Activated CD8-positive, alpha-beta memory T cell treated with anti-CD3 and anti-CD28 coated beads, Interleukin-2, amount 50 U/mL, for 4 hours (primary cell): ENCODE measurements around the gene TMEM123.

ENCODE experiments used
- DNase-seq: peaks from one replicate; pipeline ENCODE4 v3.0.0-alpha.2; 2020

TMEM123 gene

DNA sequence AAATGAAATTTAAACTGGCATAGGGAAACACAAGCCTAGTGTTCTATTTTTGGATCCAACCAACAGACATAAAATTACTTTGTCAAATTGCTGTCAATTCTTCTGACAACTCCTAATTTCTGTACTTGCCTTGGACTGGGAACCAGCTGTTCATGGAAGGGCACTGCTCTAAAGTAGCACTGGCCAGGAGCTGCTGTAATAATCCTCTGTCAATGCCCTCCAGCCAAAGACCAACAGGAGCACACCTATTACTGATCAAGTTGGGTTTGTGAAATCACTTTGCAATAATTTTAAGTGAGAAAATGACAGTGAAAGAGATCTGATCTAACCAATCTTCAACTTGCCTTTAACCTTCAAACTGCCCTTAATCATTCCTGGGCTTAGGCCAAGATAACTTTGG is 18.9 kb upstream of the TMEM123 start:
- no peak for DNase-seq

DNA sequence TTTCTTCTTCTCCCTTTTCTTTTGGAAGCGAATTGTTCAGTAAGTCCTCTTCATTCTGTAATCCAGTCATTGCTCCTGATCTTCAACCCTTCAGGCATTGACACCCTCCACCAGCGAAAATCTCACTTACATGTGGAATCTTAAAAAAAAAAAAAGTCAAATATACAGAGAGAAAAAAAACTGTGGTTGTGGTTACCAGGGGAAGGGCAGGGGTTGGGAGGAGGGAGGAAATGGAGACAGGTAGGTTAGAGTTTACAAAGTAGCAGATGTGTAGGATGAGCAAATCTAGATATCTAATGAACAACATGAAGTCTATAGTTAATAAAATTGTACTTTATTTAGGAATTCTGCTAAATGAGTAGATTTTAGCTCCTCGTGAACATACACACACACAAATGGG is 17.7 kb upstream of the TMEM123 start:
- DNase-seq = no peak

DNA sequence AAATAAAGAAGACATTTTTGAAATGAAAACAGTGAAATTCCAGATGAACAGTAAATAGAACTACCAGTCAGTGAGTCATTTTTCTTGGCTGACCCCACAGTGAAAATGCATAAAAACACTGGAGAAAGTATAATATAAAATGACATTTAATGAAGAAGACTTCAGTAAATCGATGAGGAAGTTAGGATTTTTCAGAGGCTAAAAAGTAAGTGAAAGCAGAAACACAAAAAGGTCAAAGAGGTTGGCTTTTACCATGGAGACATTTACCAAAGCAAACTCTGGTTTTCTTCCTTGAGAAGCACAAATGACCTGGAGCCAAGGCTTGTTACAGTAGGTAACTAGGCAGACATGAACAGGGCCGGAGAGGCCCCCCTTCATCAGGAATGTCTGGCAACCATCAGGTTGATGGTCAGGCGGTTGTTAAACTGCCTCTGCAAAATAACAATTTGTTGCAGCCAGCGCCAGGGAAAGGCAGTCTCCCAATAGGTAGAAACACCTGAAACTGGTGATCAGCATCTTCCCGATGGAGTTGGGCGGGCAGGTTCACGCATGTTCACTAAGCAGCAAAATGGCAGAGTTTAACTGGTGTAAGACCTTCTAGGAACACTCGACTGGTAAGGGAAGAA is 16.7 kb upstream of the TMEM123 start:
- DNase-seq = no peak

DNA sequence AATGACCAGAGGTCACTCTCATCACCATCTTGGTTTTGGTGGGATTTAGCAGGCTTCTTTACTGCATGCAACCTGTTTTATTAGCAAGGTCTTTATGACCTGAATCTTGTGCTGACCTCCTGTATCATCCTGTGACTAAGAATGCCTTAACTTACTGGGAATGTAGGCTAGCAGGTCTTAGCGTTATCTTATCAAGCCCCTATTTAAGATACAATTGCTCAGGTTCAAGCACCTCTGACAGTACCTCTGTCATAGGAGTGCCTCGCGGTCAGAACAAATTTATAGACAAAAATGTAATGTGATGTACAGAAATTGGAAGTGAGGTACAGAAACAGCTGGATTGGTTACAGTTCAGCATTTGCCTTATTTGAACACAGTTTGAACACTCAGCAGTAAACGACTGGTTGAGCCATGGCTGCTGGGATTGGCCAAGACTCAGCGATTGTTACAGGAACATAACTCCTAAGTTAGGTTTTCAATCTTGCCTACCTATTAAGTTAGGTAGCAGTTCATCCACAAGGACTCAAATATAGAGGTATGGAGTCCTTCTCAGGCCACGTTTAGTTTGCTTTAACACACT is 16.1 kb upstream of the TMEM123 start:
- no peak for DNase-seq

DNA sequence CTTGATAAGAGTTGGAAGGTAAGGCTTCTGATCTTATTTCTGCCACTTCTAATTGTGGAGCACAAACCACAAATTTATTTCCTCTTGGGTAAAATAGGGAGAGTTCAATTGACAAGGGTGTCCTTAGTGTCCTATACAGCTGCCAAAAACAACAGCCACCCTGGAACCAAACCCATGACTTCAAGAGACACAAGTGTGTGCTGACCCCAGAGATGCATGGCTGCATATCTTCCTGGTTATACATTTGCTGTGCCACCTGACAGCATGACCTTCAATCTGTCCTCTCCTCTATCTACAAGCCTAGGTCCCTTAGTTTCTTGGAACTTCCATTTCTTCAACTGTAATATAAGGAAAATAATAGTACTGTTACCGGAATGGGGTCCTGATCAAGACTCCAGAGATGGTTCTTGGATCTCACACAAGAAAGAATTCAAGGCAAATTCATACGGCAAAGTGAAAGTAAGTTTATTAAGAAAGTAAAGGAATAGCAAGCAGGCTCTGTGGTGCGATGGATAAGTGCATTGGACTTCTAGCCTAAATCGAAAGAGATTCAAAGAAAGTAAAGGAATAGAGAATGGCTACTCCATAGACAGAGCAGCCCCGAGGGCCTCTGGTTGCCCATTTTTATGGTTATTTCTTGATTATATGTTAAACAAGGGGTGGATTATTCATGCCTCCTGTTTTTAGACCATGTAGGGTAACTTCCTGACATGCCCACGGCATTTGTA is 15.5 kb upstream of the TMEM123 start:
- no peak for DNase-seq

DNA sequence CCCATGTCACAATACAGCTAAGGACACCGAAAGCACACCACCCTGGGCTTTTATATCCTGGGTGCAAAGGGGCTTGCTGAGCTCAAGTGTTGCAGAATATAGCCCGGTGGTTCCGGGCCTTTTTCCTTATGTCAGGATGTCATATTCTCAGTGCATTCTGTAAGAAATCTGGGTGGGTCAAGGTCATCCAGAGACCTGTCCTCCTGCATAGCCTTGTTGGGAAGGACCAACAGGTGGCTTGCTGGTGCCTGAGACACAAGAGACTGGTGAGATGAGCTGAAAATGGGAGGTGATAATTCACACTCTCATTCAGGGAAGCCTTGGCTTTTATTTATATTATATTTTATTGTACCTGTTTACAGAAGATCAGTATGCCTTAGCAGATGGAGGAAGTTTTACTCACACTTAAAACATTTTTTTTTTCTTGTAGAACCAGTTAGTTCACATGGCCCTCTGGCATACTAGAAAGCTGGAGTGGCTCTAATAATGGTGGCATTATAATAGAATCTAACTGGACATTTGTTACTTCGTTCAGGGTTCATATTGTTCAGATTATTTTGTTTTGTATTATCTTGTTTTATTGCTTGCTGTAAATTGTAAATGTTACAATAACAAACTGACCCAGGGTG is 14.6 kb upstream of the TMEM123 start:
- DNase-seq = no peak

DNA sequence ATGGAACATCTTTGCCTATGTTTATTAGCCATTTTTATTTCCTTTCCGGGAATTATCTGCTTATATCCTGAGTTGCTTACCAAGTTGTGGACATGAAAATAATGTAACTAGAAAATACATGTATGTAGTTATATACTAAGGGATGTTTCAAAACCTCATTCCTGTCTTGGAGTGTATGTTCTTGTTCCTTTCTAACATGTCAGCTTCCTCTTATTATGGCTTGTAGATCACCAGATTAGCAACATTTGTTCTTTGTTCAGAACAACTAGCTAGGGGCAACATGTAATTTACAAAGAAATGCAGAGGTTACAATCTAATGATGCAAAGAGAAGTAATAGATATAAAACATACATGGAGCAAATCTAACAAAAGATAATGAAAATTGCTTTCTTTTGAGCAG is 13.1 kb upstream of the TMEM123 start:
- DNase-seq = no peak

DNA sequence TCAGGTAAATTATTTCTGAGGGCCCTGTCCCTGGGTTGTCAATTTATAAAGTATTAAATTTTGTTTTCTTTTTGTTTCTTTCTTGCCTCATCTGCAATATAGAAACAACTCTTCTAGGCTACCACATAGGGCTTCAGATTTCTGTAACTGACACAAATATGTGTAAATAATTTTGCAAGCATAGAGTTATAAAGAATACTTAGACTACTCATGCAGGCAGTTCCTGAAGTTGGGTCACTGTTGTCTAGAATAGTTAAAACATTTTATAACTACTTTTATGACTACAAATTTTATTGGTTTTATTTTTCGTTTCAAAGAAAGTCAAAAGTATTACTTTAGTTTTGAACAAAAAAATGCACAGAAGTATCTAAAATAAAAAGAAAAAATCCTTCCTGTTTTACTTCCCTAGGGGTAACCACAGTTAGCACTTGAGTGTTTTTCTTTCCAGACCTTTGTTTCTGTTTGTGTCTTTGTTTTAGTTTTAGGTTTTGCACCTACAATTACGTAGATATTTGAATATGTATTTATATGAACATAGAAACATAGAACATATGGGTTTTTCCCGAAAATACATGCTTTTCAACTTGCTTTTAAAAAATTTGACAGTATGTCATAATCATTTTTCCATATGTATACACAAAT is 12.4 kb upstream of the TMEM123 start:
- no peak for DNase-seq

DNA sequence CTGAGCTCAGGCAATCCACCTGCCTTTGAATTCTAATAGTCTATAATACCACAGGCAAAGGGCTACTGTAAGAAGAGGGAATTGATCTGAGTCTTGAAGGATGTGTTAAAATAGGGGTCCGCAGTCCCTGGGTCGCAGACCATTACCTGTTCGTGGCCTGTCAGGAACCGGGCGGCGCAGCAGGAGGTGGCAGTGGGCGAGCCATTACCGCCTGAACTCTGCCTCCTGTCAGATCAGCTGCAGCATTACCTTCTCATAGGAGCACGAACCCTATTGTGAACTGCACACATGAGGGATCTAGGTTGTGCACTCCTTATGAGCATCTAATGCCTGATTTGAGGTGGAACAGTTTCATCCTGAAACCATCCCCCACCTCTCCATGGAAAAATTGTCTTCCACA is 11.5 kb upstream of the TMEM123 start:
- no peak for DNase-seq

DNA sequence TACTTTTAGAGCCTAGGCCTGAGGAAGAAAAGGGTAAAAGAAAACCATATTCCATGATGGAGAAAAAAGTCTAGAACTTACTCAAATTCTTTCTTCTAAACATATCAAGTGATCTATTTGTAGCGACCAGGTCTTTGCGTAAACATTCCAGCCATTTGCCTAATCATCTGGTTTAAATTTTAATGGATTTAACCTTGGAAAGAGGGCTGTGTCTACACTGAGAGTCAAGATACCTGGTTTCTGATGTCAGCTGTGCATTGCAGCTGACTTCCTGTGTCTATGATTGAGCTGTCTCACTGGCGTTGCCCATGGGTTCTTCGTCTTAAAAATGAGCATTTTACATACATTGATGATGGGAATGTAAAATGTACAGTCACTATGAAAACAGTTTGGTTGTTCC is 10.0 kb upstream of the TMEM123 start:
- DNase-seq = no peak

DNA sequence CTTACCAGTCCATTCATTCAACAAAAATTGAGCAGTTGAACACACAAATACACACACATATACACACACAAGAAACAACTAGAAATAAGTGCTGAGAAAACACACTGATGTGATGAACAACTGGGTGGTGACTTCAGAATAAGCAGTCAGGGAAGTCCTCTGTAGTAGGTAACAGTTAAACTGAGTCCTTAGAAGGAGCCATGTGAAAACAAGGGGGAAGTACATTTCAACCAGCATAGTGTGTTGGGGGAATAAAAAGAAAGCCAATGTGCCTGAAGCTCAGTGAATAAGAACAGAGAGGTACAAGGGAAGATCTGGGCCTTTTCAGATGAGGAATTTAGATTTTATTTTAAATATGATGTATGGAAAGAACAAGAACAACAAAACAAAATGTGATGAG is 6.8 kb upstream of the TMEM123 start:
- no peak for DNase-seq

DNA sequence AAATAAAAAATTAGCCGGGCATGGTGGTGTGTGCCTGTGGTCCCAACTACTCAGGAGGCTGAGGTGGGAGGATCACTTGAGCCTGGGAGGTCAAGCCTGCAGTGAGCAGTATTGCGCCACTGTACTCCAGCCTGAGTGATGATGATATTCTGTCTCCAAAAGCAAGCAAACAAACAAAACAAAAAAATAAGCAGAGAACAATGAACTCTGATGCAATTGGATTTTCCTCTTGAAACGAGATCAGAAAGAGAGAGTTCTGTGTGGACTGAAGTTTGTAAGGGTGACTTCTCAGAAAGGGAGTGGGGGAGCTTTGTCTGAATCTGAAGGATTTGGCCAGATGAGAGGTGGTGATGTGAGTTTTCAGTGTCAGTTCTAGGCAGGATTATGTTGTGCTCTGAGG is 6.0 kb upstream of the TMEM123 start:
- DNase-seq = no peak

DNA sequence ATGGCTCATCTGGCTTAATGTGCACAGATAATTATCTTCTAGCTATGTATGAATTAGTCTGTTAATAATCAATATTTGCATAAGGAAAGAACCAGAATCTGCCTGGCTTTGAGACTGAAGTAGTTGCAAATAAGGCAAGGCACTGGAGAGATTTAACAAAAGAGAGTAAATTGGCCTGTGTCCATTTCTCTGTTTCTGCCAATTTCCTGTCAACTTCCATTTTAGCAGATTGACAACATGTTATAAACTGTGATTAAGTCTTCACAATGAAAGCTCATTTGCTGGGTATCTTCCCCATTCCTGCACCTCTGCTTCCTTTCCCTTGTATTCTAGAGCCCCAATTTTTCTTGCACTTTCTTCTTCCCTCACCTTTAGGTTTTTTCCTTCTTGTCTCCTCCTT is 5.3 kb upstream of the TMEM123 start:
- DNase-seq = no peak

DNA sequence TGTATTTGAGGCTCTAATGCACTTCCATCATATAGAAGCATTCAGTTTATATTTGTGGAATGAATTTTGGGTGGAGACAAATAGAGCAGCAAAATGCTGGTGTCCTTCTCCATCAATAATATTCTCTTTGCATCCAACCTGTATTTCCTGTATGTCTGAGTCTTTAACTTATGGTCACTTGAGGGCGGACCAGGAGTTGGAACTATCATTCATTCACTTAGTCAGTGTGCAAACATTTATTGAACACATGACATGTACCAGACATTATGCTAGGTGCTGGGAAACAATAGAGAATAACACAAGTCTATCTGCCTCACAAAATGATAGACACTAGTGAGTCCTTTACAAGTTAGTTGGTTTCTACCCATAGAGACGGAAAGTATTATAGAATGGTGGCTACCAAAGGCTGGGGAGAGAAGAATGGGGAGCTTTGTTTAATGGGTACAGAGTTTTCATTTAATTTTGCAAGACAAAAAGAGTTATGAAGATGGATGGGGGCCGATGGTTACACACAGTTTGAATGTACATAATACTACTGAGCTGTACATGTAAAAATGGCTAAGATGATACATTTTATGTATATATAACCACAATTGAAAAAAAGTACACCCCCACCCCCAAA is 4.6 kb upstream of the TMEM123 start:
- no peak for DNase-seq

DNA sequence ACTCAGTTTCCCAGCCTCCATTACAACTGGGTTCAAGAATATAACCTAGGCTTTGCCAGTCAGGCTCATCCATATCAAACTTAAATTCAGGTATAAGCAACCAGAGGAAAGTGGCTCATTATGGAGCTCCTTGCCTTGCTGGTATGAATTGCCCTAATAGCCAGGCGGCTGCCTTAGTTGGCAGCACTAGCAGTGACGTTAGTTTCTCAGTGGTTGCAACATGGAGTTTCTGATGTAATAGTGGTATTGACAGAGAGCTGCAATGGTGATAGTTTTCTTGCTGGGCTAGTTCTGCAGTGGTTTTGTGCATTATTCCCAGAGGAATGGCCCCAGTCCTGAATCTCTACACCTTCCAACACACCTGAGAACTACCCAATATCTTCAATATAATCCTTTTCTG is 3.8 kb upstream of the TMEM123 start:
- no peak for DNase-seq

DNA sequence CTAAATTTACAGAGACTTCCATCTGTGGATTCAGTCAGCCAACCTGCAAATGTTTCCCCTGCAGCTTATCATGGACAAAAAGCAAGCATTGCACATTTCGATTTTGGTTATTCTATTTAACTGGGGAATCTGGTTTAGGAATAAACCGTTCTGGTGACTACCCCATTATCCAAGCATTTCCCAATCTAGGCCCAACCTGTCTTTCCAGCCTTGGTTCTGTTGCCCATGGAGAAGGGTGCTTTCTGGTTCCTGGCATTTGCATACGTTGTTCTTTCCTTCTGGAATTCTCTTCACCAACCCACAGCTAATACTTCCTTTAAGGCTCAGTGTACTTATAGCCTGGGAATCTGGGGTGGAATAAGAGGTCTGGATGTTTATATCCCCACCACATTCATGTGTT is 1.4 kb upstream of the TMEM123 start:
- no peak for DNase-seq

DNA sequence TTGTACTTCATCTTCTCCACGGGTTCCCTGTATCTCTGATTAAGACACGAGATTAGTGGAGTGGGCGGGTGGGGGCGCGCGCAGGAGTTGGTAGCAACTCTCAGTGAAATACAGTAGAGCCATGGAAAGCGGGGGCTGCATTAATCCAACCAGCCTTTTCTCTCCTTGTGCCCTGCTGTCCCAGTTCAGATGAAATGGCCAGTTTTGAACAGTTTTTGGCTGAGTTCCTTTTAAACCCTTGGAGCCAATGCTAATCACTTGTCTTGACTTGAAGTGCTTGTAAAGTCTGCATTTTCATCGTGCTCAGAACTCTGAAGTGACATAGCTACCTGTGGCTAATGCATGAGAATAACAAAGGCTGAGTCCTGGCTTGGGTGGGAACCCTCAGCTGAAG is 734 bp upstream of the TMEM123 start:
- DNase-seq = peak; percentile 50

DNA sequence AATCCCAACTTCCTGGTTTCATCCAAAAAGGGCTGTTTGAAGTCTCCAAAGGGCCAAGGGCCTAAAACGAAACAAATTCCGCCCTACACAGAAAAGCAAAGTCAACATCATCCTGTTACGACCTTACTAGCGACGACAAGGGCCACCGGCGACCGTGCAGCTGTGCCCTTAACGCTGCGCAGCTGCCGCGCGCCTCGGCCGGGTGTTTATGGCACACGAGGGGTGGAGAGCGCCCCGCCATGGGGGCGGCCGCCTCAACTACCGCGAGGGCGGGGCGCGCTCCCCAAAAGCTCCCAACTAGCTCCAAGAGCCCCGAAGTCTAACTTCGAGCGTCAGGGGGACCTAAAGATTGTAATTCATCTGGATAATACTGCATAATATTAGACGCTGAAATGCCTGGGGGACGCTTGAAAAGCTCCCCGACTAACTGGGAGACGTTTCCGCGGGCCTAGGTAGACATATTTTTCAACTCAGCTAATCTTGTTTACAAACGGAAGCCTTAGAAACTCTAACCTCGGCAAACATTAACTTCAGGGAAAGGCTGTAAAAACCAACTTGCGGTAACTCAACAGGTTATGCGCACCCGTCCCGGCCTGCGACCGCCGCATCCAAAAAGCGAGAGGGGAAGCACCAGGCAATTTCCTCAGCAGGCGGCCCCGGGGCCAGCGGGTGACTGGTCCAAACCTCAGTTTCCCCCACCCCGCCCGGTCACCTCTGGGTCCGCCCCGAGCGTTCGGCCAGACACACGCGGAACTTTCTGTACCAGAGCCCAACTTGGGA is 694 bp downstream of the TMEM123 start:
- DNase-seq = peak; percentile 78

DNA sequence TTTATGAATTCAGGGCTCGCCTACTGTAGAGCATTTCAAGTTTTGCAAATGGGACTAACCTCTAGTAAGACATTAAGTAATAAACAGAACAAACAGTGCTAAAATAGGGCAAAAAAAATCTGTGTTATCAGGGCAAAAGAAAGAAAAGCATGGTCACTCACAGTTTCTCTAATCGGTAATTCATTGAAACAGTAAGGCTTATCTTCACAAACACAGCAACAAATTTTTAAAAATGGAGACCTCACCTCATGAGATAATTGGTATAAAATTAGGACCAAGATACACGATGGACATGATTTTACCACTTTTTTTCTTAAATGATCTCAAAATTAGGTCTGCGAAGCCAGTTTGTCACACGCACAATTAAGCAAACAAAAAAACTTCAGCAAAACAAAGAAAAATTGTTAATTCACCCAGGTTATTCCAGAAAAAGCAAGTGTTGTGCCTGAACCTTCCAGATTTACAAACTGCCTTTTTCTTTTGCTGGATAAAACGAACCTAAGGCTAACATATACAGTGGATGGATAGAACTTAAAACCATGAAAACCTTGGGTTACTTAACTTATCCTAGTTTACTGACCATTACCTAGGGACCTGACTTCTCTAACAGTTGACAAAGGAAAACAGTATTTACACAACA is 1.4 kb downstream of the TMEM123 start:
- no peak for DNase-seq

DNA sequence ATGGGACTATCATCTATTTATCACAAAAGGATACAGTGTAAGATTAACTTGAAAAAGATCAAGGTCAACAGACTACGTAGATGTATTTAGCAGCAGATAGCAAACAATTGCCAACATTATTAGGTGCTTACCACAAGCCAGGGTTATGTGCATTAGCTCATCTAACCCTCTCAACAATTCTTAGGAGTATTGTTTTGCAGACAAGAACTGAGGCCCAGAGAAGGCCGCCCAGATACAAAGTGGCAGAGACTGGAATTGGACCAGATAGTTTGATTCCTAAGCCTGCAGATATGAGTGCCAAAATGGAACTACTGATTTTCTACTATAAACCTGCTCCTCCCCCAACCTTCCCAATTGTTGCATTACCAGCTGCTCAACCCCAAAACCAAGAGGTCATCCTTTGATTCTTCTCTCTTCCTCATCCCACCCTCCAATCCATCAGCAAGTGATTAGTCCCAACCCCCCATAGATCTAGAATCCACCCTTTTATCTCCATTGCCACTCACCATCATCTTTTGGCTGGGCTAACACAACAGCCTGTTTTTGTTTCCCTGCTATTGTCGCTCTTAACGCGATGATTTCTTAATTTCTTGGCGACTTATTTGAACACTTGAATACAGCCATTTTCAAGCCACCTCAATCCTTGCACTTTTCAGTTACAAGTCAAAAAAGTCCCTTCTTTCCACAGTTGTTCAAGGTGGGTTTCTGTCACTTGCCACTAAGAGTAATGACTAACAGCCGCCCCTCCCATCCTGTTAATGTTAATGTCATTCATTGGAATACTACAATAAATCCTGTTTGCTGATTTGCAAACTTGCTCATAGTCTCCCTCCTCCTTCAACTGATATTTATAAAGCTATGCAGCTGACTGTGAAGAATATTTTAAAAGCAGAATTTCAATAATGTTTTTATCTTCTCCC is 2.7 kb downstream of the TMEM123 start:
- DNase-seq = peak; percentile 33

DNA sequence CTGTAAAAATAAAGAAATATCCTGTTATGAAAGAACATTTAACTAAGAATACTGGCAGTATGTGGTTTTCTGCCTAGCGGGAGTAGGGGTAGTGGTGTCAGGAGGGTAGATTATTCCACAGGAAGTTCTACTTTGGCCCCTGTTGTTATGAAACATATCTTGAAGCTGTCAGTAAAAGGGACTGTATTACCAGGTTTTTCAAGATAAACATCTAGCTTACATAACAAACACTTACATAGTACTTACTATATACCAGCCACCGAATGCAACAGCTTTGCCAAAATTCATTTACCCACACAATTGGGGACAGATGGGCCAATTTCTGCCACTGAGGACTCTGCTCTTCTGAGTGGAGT is 3.7 kb downstream of the TMEM123 start:
- no peak for DNase-seq
